MG63 (cell line): Measurements from ENCODE around the gene FKBP1B. TPM values are rescaled to one million over a fixed set of nuclear protein-coding genes. Genes with fewer than 3 reads are reported as not detected.

Experiments
- DNase-seq: peaks from one replicate; pipeline ENCODE4 v3.0.0-alpha.2; 2020
- H3K27me3 ChIP-seq: fragments of 250-450 bp; sonication (Bioruptor Pico); 2 replicates; pipeline ENCODE4 v1.5.1; 2020; ENCODE audit warnings: mild to moderate bottlenecking, moderate library complexity
- H3K36me3 ChIP-seq: fragments of 250-450 bp; sonication (Bioruptor Pico); 2 replicates; pipeline ENCODE4 v1.5.1; 2020; ENCODE audit warnings: mild to moderate bottlenecking, moderate library complexity
- H3K4me3 ChIP-seq: fragments of 250-450 bp; sonication (Bioruptor Pico); 2 replicates; pipeline ENCODE4 v1.5.1; 2020; ENCODE audit warnings: mild to moderate bottlenecking, moderate library complexity
- H3K9me3 ChIP-seq: fragments of 250-450 bp; sonication (Bioruptor Pico); 2 replicates; pipeline ENCODE4 v1.5.1; 2020; ENCODE audit warnings: mild to moderate bottlenecking, moderate library complexity
- total RNA-seq: library from RNA; depleted of rRNA; stranded (reverse); fragments of >200 nt; shearing (Covaris generic); gene quantifications from 2 replicates; pipeline ENCODE4 v1.2.3, GENCODE V29; 2014; ENCODE audit warnings: low replicate concordance

The FKBP1B gene
- total RNA-seq, 1 experiment from 2014 or later = not detected

GRCh38 chr2:24048769-24049484 is 614 bp upstream of the FKBP1B start:
- H3K27me3 ChIP-seq = no peaks in the 10 kb centered on the region
- no peak for DNase-seq
- H3K4me3 ChIP-seq = peak overlapping the region; percentile 38
- peaks cover 2% of the 10 kb centered on the region; the same call in 1 of the 2 replicates for H3K36me3 ChIP-seq
- H3K9me3 ChIP-seq = no peaks in the 10 kb centered on the region

- no peak for DNase-seq
- no peaks in the 10 kb centered on the region for H3K9me3 ChIP-seq
- H3K36me3 ChIP-seq = no peaks in the 10 kb centered on the region
- no peaks in the 10 kb centered on the region for H3K27me3 ChIP-seq
- no peak overlapping the region for H3K4me3 ChIP-seq
Observed at GRCh38 chr2:24050041-24050979, 769 bp downstream of the FKBP1B start.

- Histone ChIP-seq H3K9me3 (no peaks in the 10 kb centered on the region), H3K36me3 (no peaks in the 10 kb centered on the region), H3K27me3 (no peaks in the 10 kb centered on the region), H3K4me3 (no peak overlapping the region)
- no peak for DNase-seq
Observed at GRCh38 chr2:24051833-24052232, 2.3 kb downstream of the FKBP1B start.

- Histone ChIP-seq H3K36me3 (no peaks in the 10 kb centered on the region), H3K27me3 (no peaks in the 10 kb centered on the region), H3K9me3 (no peaks in the 10 kb centered on the region), H3K4me3 (no peak overlapping the region)
- no peak for DNase-seq
Observed at GRCh38 chr2:24052951-24053350, 3.4 kb downstream of the FKBP1B start.

GRCh38 chr2:24054366-24055010 is 4.9 kb downstream of the FKBP1B start:
- H3K4me3 ChIP-seq = no peak overlapping the region
- H3K27me3 ChIP-seq = no peaks in the 10 kb centered on the region
- H3K36me3 ChIP-seq = no peaks in the 10 kb centered on the region
- H3K9me3 ChIP-seq = no peaks in the 10 kb centered on the region
- DNase-seq = no peak

- DNase-seq = no peak
- no peaks in the 10 kb centered on the region for H3K36me3 ChIP-seq
- H3K27me3 ChIP-seq = no peaks in the 10 kb centered on the region
Observed at GRCh38 chr2:24055750-24056149, 6.2 kb downstream of the FKBP1B start.

GRCh38 chr2:24058564-24059271 is 9.2 kb downstream of the FKBP1B start:
- Histone ChIP-seq H3K4me3 (no peak overlapping the region), H3K27me3 (no peaks in the 10 kb centered on the region), H3K36me3 (no peaks in the 10 kb centered on the region), H3K9me3 (no peaks in the 10 kb centered on the region)
- DNase-seq = no peak

More at GRCh38 chr2:24055750-24056149, 6.2 kb downstream of the FKBP1B start:
- Histone ChIP-seq H3K9me3 (no peaks in the 10 kb centered on the region), H3K4me3 (no peak overlapping the region)

GRCh38 chr2:24065341-24065740 is 15.8 kb downstream of the FKBP1B start:
- Histone ChIP-seq H3K9me3 (no peaks in the 10 kb centered on the region), H3K4me3 (no peak overlapping the region), H3K36me3 (peaks cover 24% of the 10 kb centered on the region), H3K27me3 (no peaks in the 10 kb centered on the region)
- no peak for DNase-seq

GRCh38 chr2:24072259-24072658 is 22.7 kb downstream of the FKBP1B start:
- no peaks in the 10 kb centered on the region for H3K9me3 ChIP-seq
- H3K4me3 ChIP-seq = no peak overlapping the region
- DNase-seq = no peak
- H3K36me3 ChIP-seq = peaks cover 33% of the 10 kb centered on the region
- no peaks in the 10 kb centered on the region for H3K27me3 ChIP-seq

GRCh38 chr2:24073816-24074215 is 24.3 kb downstream of the FKBP1B start:
- H3K36me3 ChIP-seq = peaks cover 20% of the 10 kb centered on the region
- H3K27me3 ChIP-seq = no peaks in the 10 kb centered on the region
- no peaks in the 10 kb centered on the region for H3K9me3 ChIP-seq
- no peak overlapping the region for H3K4me3 ChIP-seq
- no peak for DNase-seq

- DNase-seq = no peak
- Histone ChIP-seq H3K9me3 (no peaks in the 10 kb centered on the region), H3K36me3 (peaks cover 17% of the 10 kb centered on the region), H3K27me3 (no peaks in the 10 kb centered on the region), H3K4me3 (peak overlapping the region; percentile 91)
Observed at GRCh38 chr2:24075259-24075658, 25.7 kb downstream of the FKBP1B start.

- peak; percentile 97 for DNase-seq
- peaks cover 17% of the 10 kb centered on the region for H3K36me3 ChIP-seq
- no peaks in the 10 kb centered on the region for H3K9me3 ChIP-seq
- H3K27me3 ChIP-seq = no peaks in the 10 kb centered on the region
- peak within 1 kb of the TSS; percentile 91 for H3K4me3 ChIP-seq
Observed at GRCh38 chr2:24075915-24076848, 26.6 kb downstream of the FKBP1B start, which contains the start of gene SF3B6. TSS of gene SF3B6 (minus strand) at chr2:24076326. CDS start at chr2:24076229, 97 bp downstream.

- peak; percentile 10 for DNase-seq
- Histone ChIP-seq H3K36me3 (peaks cover 17% of the 10 kb centered on the region), H3K4me3 (peak overlapping the region; percentile 91), H3K9me3 (no peaks in the 10 kb centered on the region), H3K27me3 (no peaks in the 10 kb centered on the region)
Observed at GRCh38 chr2:24076849-24077534, 27.5 kb downstream of the FKBP1B start.

GRCh38 chr2:24077535-24077877 is 28.0 kb downstream of the FKBP1B start:
- Histone ChIP-seq H3K9me3 (no peaks in the 10 kb centered on the region), H3K27me3 (no peaks in the 10 kb centered on the region), H3K4me3 (peak overlapping the region; percentile 91), H3K36me3 (peaks cover 15% of the 10 kb centered on the region)
- DNase-seq = no peak

- H3K4me3 ChIP-seq = peak overlapping the region; percentile 91
- H3K27me3 ChIP-seq = no peaks in the 10 kb centered on the region
- DNase-seq = no peak
Observed at GRCh38 chr2:24077879-24078278, 28.3 kb downstream of the FKBP1B start.

More at GRCh38 chr2:24077879-24078278, 28.3 kb downstream of the FKBP1B start:
- Histone ChIP-seq H3K36me3 (peaks cover 11% of the 10 kb centered on the region), H3K9me3 (no peaks in the 10 kb centered on the region)
